Measurements from ENCODE around the gene ZNF281. TPM values are rescaled to one million over a fixed set of nuclear protein-coding genes. Genes with fewer than 3 reads are reported as not detected.

Gene ZNF281
- total RNA-seq, 1 donor from 2014 or later, result 47.1 TPM

DNA sequence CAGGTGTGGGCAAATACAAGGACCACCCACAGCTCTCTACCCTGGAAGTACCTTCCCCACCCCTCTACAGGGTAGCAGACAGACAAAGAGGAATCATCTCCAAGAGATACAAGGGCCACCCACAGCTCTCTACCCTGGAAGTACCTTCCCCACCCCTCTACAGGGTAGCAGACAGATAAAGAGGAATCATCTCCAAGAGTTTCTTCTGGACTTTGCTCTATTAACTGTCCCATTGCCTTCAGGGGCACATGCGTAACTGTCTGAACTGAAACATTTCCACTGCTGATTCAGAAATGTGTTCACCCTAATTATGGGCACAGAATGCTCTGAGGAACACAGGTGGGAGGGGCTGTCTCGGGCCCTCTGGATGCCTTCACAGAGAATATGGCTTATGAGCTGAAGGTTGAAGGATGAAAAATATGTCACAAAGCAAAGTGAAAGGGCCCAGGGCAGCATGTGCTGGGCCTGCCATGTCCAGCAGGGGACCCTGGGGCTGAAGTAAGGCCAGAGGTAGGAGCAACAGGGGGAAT, 43.9 kb downstream of the ZNF281 start:
- Histone ChIP-seq H3K79me2 (ENCODE audit: low read depth) (no peaks in the 10 kb centered on the region), H4K20me1 (ENCODE audit: low read depth) (peaks cover 2% of the 10 kb centered on the region), H3K27ac (no peak overlapping the region), H3K9me3 (ENCODE audit: low read depth) (no peaks in the 10 kb centered on the region), H3K4me1 (peaks cover 42% of the 10 kb centered on the region), H3K9ac (no peak overlapping the region), H3K4me2 (no peak overlapping the region), H3K36me3 (no peaks in the 10 kb centered on the region), H3K4me3 (no peak overlapping the region), H3K27me3 (no peaks in the 10 kb centered on the region), H3F3A (ENCODE audit: low read depth) (peaks cover 33% of the 10 kb centered on the region), H2AFZ (replicated peaks) (no peak overlapping the region)
- peaks cover 8% of the 10 kb centered on the region for H3K4me1 Mint-ChIP-seq
- no peaks in the 10 kb centered on the region for H3K9me3 Mint-ChIP-seq
- no peak overlapping the region for H3K4me3 Mint-ChIP-seq
- no peak for TF ChIP-seq EZH2phosphoT487 (IDR thresholded peaks at IDR 0.05)
- TF ChIP-seq, protein P1, sequence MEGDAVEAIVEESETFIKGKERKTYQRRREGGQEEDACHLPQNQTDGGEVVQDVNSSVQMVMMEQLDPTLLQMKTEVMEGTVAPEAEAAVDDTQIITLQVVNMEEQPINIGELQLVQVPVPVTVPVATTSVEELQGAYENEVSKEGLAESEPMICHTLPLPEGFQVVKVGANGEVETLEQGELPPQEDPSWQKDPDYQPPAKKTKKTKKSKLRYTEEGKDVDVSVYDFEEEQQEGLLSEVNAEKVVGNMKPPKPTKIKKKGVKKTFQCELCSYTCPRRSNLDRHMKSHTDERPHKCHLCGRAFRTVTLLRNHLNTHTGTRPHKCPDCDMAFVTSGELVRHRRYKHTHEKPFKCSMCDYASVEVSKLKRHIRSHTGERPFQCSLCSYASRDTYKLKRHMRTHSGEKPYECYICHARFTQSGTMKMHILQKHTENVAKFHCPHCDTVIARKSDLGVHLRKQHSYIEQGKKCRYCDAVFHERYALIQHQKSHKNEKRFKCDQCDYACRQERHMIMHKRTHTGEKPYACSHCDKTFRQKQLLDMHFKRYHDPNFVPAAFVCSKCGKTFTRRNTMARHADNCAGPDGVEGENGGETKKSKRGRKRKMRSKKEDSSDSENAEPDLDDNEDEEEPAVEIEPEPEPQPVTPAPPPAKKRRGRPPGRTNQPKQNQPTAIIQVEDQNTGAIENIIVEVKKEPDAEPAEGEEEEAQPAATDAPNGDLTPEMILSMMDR (IDR thresholded peaks at IDR 0.05), result peak; percentile 27
- TF ChIP-seq EZH2 (IDR thresholded peaks at IDR 0.05), result no peak
- H3K36me3 Mint-ChIP-seq, result no peaks in the 10 kb centered on the region
- H3K27ac Mint-ChIP-seq, result no peak overlapping the region
- DNase-seq (ENCODE audit: low spot score), result no peak
- H3K27me3 Mint-ChIP-seq (ENCODE audit: insufficient read depth, low read depth), result peaks cover 2% of the 10 kb centered on the region

DNA sequence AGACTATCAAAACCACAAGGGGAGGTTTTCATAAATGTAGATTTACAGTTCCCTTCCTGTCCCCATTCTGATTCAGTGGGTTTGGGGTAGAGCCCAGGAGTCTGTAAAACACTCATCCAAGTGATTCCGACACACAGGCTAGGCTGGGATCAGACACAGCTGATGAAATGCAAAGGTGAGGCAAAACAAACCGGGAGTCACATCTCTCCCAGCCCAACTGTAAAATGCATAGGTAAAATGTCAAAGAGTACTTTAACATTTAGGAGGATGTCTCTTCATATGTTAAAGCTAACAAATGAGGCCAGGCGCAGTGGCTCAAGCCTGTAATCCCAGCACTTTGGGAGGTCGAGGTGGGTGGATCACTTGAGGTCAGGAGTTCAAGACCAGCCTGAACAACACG, 45.0 kb downstream of the ZNF281 start:
- H3K27ac ChIP-seq, result no peak overlapping the region
- H3K9ac ChIP-seq, result no peak overlapping the region
- TF ChIP-seq, protein P1 (IDR thresholded peaks at IDR 0.05), result no peak
- TF ChIP-seq EZH2 (IDR thresholded peaks at IDR 0.05) (no peak), EZH2phosphoT487 (IDR thresholded peaks at IDR 0.05) (no peak)

DNA sequence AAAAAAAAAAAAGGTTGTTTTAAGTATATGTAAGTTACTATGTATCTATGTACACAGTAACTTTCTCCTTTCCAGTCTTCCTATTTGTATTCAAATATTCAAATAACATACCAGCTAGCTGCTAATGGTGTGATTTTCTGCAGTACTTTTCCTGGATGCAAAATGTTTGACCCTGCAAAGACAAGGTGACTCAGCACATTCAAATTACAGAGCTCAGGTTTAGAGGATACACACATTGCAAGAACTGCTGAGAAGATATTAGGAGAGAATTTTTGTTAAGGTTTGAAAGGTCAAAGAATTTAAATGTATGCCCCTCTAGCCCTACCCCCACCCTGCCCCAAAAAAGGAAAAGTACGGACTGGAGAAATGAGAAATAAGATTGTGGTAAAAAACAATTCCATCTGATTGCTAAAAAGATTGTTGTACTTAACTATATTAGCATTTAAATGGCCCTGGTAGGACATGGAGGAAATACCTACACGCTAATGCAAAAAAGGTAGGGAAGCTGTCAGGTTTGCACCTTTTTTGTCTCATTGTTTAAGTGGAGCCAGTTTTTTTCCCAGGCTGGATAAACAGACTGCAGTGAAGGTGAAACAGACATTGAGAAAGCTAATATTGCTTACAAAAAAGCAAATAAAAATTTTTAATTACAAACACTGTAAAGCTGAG, 45.6 kb downstream of the ZNF281 start:
- peaks cover 2% of the 10 kb centered on the region for H4K20me1 ChIP-seq (ENCODE audit: low read depth)
- H3K4me3 ChIP-seq, result no peak overlapping the region
- TF ChIP-seq EZH2phosphoT487 (IDR thresholded peaks at IDR 0.05), result no peak
- TF ChIP-seq EZH2 (IDR thresholded peaks at IDR 0.05), result no peak
- TF ChIP-seq, protein P1 (IDR thresholded peaks at IDR 0.05), result no peak
- peaks cover 34% of the 10 kb centered on the region for H3K4me1 ChIP-seq
- peak overlapping the region; percentile 4 for H3K4me2 ChIP-seq
- H3K79me2 ChIP-seq (ENCODE audit: low read depth), result no peaks in the 10 kb centered on the region
- no peaks in the 10 kb centered on the region for H3K9me3 ChIP-seq (ENCODE audit: low read depth)
- DNase-seq (ENCODE audit: low spot score), result no peak
- H3K27ac Mint-ChIP-seq, result no peak overlapping the region
- no peaks in the 10 kb centered on the region for H3K36me3 Mint-ChIP-seq
- no peak overlapping the region for H3K27ac ChIP-seq
- H3K4me1 Mint-ChIP-seq, result peaks cover 8% of the 10 kb centered on the region
- H3K36me3 ChIP-seq, result no peaks in the 10 kb centered on the region
- H2AFZ ChIP-seq (replicated peaks), result no peak overlapping the region
- H3K27me3 Mint-ChIP-seq (ENCODE audit: insufficient read depth, low read depth), result no peaks in the 10 kb centered on the region
- no peak overlapping the region for H3K9ac ChIP-seq
- H3K4me3 Mint-ChIP-seq, result no peak overlapping the region
- no peaks in the 10 kb centered on the region for H3K9me3 Mint-ChIP-seq
- H3F3A ChIP-seq (ENCODE audit: low read depth), result peaks cover 33% of the 10 kb centered on the region
- H3K27me3 ChIP-seq, result no peaks in the 10 kb centered on the region

More for the DNA sequence above, 45.0 kb downstream of the ZNF281 start:
- H3K36me3 ChIP-seq, result no peaks in the 10 kb centered on the region
- H3K4me1 ChIP-seq, result peaks cover 40% of the 10 kb centered on the region
- DNase-seq (ENCODE audit: low spot score), result no peak
- no peaks in the 10 kb centered on the region for H3K27me3 Mint-ChIP-seq (ENCODE audit: insufficient read depth, low read depth)
- H3F3A ChIP-seq (ENCODE audit: low read depth), result peaks cover 33% of the 10 kb centered on the region
- no peak overlapping the region for H3K4me2 ChIP-seq
- no peaks in the 10 kb centered on the region for H3K27me3 ChIP-seq
- H3K4me3 Mint-ChIP-seq, result no peak overlapping the region
- no peaks in the 10 kb centered on the region for H3K9me3 Mint-ChIP-seq
- H4K20me1 ChIP-seq (ENCODE audit: low read depth), result peaks cover 2% of the 10 kb centered on the region
- no peak overlapping the region for H2AFZ ChIP-seq (replicated peaks)
- no peaks in the 10 kb centered on the region for H3K36me3 Mint-ChIP-seq
- H3K27ac Mint-ChIP-seq, result no peak overlapping the region
- H3K9me3 ChIP-seq (ENCODE audit: low read depth), result no peaks in the 10 kb centered on the region
- H3K4me3 ChIP-seq, result no peak overlapping the region
- H3K4me1 Mint-ChIP-seq, result peaks cover 8% of the 10 kb centered on the region
- no peaks in the 10 kb centered on the region for H3K79me2 ChIP-seq (ENCODE audit: low read depth)
